ENCODE measurements around the gene ADGRG7. TPM values are rescaled to one million over a fixed set of nuclear protein-coding genes. Genes with fewer than 3 reads are reported as not detected.

The ADGRG7 gene
- polyA plus RNA-seq, 1 donor (not counting 4 experiments of a cell fraction or from before 2014, with no cell fraction given): 0.03 TPM

GRCh38 chr3:100627491-100627890 lies 18.1 kb downstream of the ADGRG7 start:
- no peak overlapping the region for H3K27ac ChIP-seq (ENCODE audit: control insufficient read depth, insufficient read depth, low read length)
- no peak overlapping the region for H3K4me2 ChIP-seq (ENCODE audit: control insufficient read depth, extremely low read depth, insufficient read depth, low read depth, low read length)
- H3K9me3 ChIP-seq (ENCODE audit: control insufficient read depth, low read depth, low read length): no peaks in the 10 kb centered on the region
- no peak for TF ChIP-seq EZH2 (IDR thresholded peaks at IDR 0.05; ENCODE audit: low read length)
- TF ChIP-seq, protein P1, sequence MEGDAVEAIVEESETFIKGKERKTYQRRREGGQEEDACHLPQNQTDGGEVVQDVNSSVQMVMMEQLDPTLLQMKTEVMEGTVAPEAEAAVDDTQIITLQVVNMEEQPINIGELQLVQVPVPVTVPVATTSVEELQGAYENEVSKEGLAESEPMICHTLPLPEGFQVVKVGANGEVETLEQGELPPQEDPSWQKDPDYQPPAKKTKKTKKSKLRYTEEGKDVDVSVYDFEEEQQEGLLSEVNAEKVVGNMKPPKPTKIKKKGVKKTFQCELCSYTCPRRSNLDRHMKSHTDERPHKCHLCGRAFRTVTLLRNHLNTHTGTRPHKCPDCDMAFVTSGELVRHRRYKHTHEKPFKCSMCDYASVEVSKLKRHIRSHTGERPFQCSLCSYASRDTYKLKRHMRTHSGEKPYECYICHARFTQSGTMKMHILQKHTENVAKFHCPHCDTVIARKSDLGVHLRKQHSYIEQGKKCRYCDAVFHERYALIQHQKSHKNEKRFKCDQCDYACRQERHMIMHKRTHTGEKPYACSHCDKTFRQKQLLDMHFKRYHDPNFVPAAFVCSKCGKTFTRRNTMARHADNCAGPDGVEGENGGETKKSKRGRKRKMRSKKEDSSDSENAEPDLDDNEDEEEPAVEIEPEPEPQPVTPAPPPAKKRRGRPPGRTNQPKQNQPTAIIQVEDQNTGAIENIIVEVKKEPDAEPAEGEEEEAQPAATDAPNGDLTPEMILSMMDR (optimal IDR thresholded peaks at IDR 0.05 in 1 of 3, IDR thresholded peaks at IDR 0.05 in 1 of 3, conservative IDR thresholded peaks at IDR 0.05 in 1 of 3; ENCODE audit: extremely low read depth in 1 of 3, insufficient read depth in 2 of 3, low read length in 3 of 3): no peak
- no peak overlapping the region for H3K4me3 ChIP-seq (ENCODE audit: control insufficient read depth in 2 of 3, extremely low read depth in 1 of 3, insufficient read depth in 2 of 3, low read depth in 1 of 3, low read length in 3 of 3)
- H3K79me2 ChIP-seq (ENCODE audit: control insufficient read depth, insufficient read depth, low read length): no peaks in the 10 kb centered on the region
- no peaks in the 10 kb centered on the region for H3K9me1 ChIP-seq (ENCODE audit: control insufficient read depth, extremely low read depth, insufficient read depth, low read length)
- dilution Hi-C loops (cut with MboI; ENCODE audit: extremely low pct_ligation_motif_present, low sequenced_read_pairs): no loop called here
- no peak for DNase-seq (ENCODE audit: low read depth, low spot score)
- no peaks in the 10 kb centered on the region for H3K27me3 ChIP-seq (ENCODE audit: control insufficient read depth, extremely low read depth, insufficient read depth, low read length)
- no peak overlapping the region for H2AFZ ChIP-seq (ENCODE audit: control insufficient read depth, low read length)
- no peak overlapping the region for H3K9ac ChIP-seq (ENCODE audit: control insufficient read depth, extremely low read depth, insufficient read depth, low read length)
- no peaks in the 10 kb centered on the region for H3K4me1 ChIP-seq (ENCODE audit: control insufficient read depth, extremely low read depth, insufficient read depth, low read length)
- H4K20me1 ChIP-seq (ENCODE audit: control insufficient read depth, extremely low read depth, insufficient read depth, low read length): no peaks in the 10 kb centered on the region
- H3K36me3 ChIP-seq (ENCODE audit: control insufficient read depth in 2 of 2, extremely low read depth in 1 of 2, insufficient read depth in 2 of 2, low read length in 2 of 2): no peaks in the 10 kb centered on the region
- no peak for FAIRE-seq

GRCh38 chr3:100629421-100630127 lies 20.2 kb downstream of the ADGRG7 start:
- Histone ChIP-seq H3K4me2 (ENCODE audit: control insufficient read depth, extremely low read depth, insufficient read depth, low read depth, low read length) (no peak overlapping the region), H3K9me3 (ENCODE audit: control insufficient read depth, low read depth, low read length) (no peaks in the 10 kb centered on the region), H4K20me1 (ENCODE audit: control insufficient read depth, extremely low read depth, insufficient read depth, low read length) (no peaks in the 10 kb centered on the region), H2AFZ (ENCODE audit: control insufficient read depth, low read length) (no peak overlapping the region), H3K79me2 (ENCODE audit: control insufficient read depth, insufficient read depth, low read length) (no peaks in the 10 kb centered on the region), H3K4me3 (ENCODE audit: control insufficient read depth in 2 of 3, extremely low read depth in 1 of 3, insufficient read depth in 2 of 3, low read depth in 1 of 3, low read length in 3 of 3) (no peak overlapping the region), H3K4me1 (ENCODE audit: control insufficient read depth, extremely low read depth, insufficient read depth, low read length) (no peaks in the 10 kb centered on the region), H3K27me3 (ENCODE audit: control insufficient read depth, extremely low read depth, insufficient read depth, low read length) (no peaks in the 10 kb centered on the region), H3K27ac (ENCODE audit: control insufficient read depth, insufficient read depth, low read length) (no peak overlapping the region), H3K9ac (ENCODE audit: control insufficient read depth, extremely low read depth, insufficient read depth, low read length) (no peak overlapping the region), H3K9me1 (ENCODE audit: control insufficient read depth, extremely low read depth, insufficient read depth, low read length) (no peaks in the 10 kb centered on the region), H3K36me3 (ENCODE audit: control insufficient read depth in 2 of 2, extremely low read depth in 1 of 2, insufficient read depth in 2 of 2, low read length in 2 of 2) (no peaks in the 10 kb centered on the region)
- TF ChIP-seq EZH2 (IDR thresholded peaks at IDR 0.05; ENCODE audit: low read length): no peak
- TF ChIP-seq, protein P1 (optimal IDR thresholded peaks at IDR 0.05 in 1 of 3, IDR thresholded peaks at IDR 0.05 in 1 of 3, conservative IDR thresholded peaks at IDR 0.05 in 1 of 3; ENCODE audit: extremely low read depth in 1 of 3, insufficient read depth in 2 of 3, low read length in 3 of 3): no peak
- DNase-seq (ENCODE audit: low read depth, low spot score) (no peak), FAIRE-seq (no peak)
- dilution Hi-C loops (cut with MboI; ENCODE audit: extremely low pct_ligation_motif_present, low sequenced_read_pairs): no loop called here

Measured in keratinocyte (primary cell).